ENCODE measurements around the gene LIN52.

The LIN52 gene

GRCh38 chr14:74084277-74085046, at the start of gene LIN52, which contains the start of gene ALDH6A1:
TSS of gene LIN52 (plus strand) at chr14:74084956. CDS start at chr14:74084975, 19 bp downstream.
TSS of gene ALDH6A1 (minus strand) at chr14:74084453. CDS start at chr14:74084394, 59 bp downstream.
- peak; percentile 95 for ATAC-seq
- DNase-seq, result peak; percentile 100

DNA sequence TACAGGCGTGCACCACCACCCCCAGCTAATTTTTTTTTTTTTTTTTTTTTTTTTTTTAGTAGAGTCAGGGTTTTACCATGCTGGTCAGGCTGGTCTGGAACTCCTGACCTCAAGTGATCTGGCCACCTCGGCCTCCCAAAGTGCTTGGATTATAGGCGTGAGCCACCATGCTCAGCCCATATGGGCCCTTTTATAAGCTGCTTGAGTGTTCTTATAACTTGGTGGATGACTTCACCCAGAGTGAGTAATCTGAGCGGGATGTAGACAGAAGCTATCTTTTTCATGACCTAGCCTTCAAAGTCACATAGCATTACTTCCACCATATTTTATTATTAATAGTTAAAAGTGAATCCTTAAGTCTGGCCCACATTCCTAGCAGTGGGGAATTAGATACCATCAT, 49.2 kb upstream of the LIN52 start:
- ATAC-seq, result no peak
- DNase-seq, result no peak

DNA sequence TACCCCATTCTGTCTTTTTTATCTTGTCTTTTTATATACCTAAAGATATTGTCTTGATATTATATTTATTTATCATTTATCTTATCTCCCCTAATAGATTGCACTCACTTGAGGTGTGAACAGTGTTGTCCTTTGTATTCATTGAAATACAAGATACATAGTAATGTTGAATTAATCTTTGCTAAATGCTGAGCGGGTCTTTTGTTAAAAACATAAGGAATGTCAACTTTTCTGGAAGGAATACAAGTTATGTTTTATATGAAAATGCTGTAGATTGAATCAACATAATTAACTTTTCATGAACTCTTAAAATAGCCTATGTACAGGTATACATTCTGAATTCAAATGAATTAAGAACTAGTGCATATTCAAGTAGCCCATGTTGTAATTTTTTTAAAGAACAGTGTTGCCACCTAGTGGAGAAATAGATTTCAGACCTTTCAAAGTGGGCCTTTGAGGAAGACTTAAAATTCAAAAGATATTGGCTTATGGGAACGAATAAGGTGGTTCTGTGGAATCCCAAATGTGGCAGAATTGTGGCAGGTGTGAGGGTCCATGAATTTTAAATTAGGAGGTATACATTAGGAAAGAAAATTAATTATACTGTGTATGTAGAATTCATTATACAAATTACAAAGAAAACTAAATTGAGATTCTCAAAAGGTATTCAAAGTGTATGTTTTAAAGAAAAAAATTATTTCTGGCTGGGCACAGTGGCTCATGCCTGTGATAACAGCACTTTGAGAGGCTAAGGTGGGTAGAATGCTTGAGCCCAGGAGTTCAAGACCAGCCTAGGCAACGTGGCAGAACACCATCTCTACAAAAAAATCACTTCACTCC, 46.5 kb upstream of the LIN52 start:
- ATAC-seq (no peak), DNase-seq (no peak)

GRCh38 chr14:74042296-74042695, 42.5 kb upstream of the LIN52 start:
- DNase-seq, result no peak
- no peak for ATAC-seq

DNA sequence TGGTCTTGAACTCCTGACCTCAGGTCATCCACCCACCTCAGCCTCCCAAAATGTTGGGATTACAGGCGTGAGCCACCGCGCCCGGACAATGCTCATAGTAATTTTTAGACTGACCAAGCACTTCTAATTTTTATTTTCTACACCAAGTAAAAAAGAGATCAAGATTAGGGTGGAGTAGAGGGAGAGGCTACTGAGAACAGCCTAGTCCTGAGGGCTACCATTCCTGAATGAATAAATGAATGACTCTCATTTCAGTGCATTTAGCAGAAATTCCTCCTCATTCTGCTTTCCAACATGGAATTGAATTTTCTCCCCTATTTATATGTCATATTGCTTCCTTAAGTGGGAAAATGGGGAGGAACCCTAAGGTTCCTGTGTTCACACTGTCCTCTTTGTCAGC, 39.2 kb upstream of the LIN52 start:
- no peak for ATAC-seq
- no peak for DNase-seq

DNA sequence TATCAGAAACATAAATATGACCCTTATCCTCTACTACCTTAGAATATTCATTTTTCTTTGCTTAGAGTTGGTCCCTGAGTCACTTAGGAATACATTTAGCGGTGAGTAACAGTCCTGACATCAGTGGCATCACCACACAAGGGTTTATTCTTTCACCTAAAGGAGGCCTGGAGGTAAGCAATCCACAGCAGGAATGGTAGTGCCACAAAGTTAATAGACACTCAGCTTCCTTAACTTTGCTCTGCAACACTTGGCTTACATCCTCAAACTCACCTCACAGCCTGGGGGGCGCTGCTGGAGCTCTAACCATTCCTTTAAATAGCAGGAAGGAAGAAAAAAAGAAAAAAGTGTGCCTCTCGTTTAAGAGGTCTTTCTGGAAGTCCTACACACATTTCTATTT, 36.5 kb upstream of the LIN52 start:
- DNase-seq (no peak), ATAC-seq (no peak)

GRCh38 chr14:74049876-74050495, 34.8 kb upstream of the LIN52 start:
- ATAC-seq (no peak), DNase-seq (no peak)

DNA sequence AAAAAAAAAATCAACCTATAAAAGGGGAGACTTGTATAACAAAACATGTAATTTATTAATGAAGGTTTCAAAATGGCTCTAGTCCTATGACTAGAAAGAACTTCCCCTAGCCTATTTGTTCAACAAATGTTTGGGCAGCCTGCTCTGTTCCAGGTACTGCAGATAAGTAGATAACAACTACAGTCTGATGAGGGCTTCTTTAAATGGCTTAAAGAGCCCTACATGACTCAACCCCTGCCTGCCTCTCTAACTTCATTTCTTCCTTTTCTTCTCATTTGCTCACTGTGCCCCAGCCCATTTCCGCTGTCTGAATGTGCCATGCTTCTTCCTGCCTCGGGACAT, 22.0 kb upstream of the LIN52 start:
- DNase-seq (no peak), ATAC-seq (no peak)

DNA sequence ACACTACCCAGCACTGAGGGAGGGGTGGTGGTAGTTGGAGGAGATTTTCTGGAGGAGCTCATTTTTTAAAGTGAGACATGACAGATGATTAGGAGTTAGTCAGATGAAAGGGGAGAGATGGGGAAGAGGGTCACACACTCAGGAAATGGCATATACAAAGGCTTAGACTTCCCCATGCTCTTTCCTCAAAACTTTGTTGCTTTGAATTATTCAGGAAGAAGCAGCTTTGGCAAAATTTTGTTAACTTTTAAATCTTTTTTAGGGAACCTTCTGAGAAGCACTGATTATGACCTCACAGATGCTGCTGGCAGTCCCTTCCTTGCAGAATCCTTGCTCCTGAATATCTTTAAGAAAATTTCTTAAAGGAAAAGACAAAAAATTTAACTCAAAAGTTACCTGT, 20.3 kb upstream of the LIN52 start:
- ATAC-seq, result no peak

DNA sequence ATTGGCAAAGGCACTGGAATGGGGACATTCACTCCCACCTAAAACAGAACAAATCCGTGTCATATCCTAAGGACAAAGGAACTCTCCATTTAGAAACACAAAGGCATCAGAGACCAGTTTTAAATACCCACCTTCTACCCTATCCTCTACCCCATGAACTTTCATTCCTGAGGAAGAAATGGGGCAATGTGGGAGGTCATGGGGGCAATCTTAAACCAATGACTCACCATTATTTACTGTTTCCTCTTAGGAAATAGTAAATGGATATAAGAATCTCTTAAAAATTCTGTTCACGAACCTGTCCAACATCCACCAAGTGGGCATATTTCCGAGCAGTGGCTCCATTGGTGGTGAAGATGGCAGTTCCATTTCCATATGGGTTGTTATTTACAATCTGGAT, 19.9 kb upstream of the LIN52 start:
- DNase-seq (no peak), ATAC-seq (no peak)

More for the DNA sequence above, 20.3 kb upstream of the LIN52 start:
- DNase-seq, result no peak

DNA sequence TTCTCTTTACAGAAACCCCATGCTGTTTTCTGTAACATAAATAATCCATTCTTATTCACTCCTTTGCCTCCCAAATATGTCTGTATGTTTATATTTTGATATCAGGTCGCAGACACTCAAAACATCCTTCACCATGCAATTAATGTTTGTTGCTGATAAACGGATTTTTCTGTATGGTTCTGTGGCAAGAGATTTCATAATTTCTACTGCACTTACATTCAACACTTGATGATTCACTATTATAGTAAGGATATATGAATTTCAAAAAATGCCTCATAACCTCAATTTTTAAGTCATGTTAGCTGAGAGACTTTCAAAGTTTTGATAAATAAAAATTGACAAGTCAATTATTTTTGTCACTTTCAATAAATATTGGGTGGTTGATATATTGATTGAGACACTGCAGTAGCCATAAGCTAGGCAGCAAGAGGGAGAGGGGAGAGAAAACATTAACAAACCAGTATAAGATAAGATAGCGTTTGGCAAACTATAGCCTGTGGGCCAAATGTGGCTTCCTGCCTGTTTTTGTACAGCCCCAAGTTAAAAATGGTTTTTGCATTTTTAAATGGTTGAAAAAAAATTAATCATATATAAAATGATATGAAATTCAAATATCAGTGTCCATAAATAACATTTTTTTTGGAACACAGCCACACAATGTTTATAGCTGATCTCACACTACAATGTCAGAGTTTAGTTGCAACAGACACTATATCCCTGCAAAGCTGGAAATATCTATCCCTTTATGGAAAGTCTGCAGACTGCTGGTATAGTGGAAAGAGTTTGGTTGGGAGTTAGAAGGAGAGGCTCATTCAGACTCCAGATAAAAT, 18.8 kb upstream of the LIN52 start:
- DNase-seq, result no peak
- no peak for ATAC-seq

DNA sequence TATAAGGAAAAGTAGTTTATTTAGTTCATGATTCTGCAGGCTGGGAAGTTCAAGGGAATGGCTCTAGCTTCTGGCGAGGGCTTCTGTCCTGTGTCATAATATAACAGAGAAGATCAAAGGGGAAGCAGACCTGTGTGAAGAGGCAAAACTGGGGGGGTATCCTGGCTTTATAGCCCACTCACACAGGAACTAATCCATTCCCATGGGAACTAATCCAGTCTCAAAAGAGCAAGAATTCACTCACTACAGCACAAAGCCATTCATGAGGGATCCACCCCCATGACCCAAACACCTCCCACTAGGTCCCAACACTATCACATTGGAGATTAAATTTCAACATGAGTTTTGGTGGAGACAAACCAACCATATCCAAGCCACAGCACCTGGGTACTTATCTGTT, 7.4 kb upstream of the LIN52 start:
- ATAC-seq (no peak), DNase-seq (no peak)

DNA sequence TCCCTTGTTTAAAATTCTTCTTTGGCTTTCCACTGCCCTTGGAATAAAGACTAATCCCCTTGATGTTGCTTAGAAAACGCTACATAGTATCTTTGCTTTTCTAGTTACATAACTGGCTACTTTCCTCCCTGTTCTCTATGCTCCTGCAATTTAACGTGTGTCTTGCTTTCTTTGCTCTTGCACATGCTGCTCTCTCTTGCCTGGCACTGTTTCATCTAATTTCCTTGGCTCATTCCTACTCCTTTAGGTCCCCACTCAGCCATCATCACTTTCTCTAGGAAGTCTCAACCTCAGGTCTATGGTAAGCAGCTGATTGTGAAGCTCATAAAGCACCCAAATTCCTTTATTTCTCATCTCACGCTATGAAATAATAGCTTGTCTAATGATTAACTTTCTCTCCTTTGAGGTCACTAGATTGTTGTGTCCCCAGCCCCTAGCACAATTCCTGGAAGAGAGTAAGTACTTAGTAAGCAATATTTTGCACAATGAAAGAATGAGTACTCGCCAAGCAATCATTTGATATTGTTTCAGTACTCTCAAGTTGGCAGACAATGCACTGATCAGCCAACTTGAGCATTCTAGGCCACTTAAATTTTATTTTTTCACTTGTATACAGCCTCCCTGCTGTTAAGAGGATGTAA, 3.8 kb upstream of the LIN52 start:
- DNase-seq (no peak), ATAC-seq (no peak)

DNA sequence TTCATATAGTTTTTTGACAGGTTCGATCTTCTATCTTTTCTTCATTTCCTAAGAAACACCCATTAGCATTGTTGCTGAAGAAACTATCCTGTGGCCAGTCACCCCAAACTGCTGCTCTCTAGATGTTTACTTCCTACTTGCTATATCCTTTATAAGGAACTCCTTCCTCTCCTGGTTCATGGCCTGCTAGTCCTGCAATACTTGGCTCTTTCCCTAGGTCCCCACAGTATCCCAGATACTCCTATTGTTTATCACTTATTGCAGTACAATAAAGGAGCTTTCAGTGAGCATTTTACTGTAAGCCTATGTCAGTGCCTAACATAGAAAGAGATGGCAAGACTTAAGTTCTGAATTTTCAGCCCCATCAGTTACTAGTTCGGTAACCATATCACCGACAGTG, 3.3 kb upstream of the LIN52 start:
- no peak for DNase-seq
- no peak for ATAC-seq

GRCh38 chr14:74083161-74083560, 1.6 kb upstream of the LIN52 start:
- ATAC-seq (no peak), DNase-seq (no peak)

- DNase-seq (no peak), ATAC-seq (no peak)
These were observed 926 bp upstream of the LIN52 start for GRCh38 chr14:74083784-74084276.

DNA sequence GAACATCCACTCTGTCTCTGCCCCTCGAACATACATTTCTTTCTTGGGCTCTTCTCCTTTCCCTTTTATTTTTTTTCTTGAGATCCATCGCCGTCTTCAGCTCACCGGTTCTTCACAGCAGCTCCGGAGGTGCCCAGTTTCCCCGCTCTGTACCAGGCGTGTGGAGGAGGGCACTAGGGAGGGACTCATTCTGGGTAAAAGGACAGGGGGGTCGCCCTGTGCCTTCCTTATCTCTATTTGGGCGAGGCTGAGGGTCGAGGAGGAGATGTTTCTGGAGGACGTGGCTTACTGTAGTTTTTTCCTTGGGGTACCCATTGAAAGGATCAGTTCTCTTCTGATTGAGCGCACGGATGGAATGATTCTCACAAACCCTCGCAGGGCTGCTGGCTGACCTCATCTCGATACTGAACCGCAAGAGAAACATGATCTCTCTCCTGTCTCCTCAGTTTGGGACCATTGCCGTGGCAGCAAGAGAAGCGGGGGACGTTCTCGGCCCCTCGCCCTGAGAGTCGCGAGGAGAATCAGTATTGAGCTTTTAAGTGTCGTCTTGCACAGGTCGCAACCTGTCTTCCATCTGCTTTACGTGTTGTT, 386 bp downstream of the LIN52 start:
- ATAC-seq (peak; percentile 4), DNase-seq (no peak)

DNA sequence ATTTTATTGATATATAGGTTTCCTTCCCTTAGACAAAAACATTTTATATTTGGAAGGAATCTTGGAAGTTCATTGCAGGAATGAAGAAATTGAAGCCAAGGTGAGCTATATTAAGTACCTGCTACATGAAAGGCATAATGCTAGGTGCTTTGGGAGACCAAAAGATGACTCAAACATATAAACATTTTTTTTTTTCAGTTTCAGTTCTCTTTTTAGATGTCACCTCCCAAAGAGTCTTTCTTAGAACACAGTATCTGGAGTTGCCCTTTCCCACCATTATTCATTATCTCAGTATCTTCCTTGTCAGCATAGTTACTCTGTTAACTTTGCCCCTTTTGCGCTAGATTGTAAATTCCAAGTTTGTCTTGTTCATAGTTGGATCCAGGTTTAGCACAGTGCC, 1.1 kb downstream of the LIN52 start:
- DNase-seq, result no peak
- ATAC-seq, result no peak

- peak; percentile 11 for DNase-seq
- ATAC-seq, result no peak
These were observed 4.7 kb downstream of the LIN52 start for GRCh38 chr14:74089251-74090020.

- ATAC-seq (no peak), DNase-seq (no peak)
These were observed 20.6 kb downstream of the LIN52 start for GRCh38 chr14:74105381-74105780.

All from stimulated activated naive CD8-positive, alpha-beta T cell treated with anti-CD3 and anti-CD28 coated beads, Interleukin-15, Interleukin-2, amounts not matched to agents 100 U/mL and 50 U/mL, for 24 hours (primary cell).